Measurements from ENCODE around the gene CCDC127. TPM values are rescaled to one million over a fixed set of nuclear protein-coding genes. Genes with fewer than 3 reads are reported as not detected.

The CCDC127 gene
- total RNA-seq, 1 experiment from 2014 or later = 24.1 TPM

GRCh38 chr5:179401-179800, 38.6 kb downstream of the CCDC127 start:
- H3K4me3 ChIP-seq = no peak overlapping the region
- no peak overlapping the region for H3K4me2 ChIP-seq
- H3K9me3 ChIP-seq (ENCODE audit: insufficient read depth, low read depth) = no peaks in the 10 kb centered on the region
- no peak overlapping the region for H2AFZ ChIP-seq
- ChIA-PET CTCF (no interaction called here), POLR2A (ENCODE audit: unreplicated experiment) (no interaction called here)
- BruUV-seq (replicated peaks) = no TSS peak
- no peaks in the 10 kb centered on the region for H3K4me1 ChIP-seq (replicated peaks; ENCODE audit: insufficient read depth)
- no peaks in the 10 kb centered on the region for H3F3A ChIP-seq (ENCODE audit: insufficient read depth, low read depth)
- H3K9me2 ChIP-seq (ENCODE audit: insufficient read depth) = no peaks in the 10 kb centered on the region
- no peak for DNase-seq
- H3K27me3 ChIP-seq (ENCODE audit: insufficient read depth, low read depth) = peaks cover 97% of the 10 kb centered on the region
- 0 out of 2 replicates have a peak, but pooled peaks cover 8% of the 10 kb centered on the region for H4K20me1 ChIP-seq (ENCODE audit: insufficient read depth)
- TF ChIP-seq CTCF (conservative IDR thresholded peaks at IDR 0.05) = no peak
- no peak for TF ChIP-seq EZH2 (IDR thresholded peaks at IDR 0.05; ENCODE audit: low read depth)
- intact Hi-C loops (cut with micrococcal nuclease; ENCODE audit: unreplicated experiment) = no loop called here
- no peaks in the 10 kb centered on the region for H3K79me2 ChIP-seq (ENCODE audit: low read depth)
- no peaks in the 10 kb centered on the region for H3K36me3 ChIP-seq (ENCODE audit: low read depth)
- no peak overlapping the region for H3K27ac ChIP-seq

DNA sequence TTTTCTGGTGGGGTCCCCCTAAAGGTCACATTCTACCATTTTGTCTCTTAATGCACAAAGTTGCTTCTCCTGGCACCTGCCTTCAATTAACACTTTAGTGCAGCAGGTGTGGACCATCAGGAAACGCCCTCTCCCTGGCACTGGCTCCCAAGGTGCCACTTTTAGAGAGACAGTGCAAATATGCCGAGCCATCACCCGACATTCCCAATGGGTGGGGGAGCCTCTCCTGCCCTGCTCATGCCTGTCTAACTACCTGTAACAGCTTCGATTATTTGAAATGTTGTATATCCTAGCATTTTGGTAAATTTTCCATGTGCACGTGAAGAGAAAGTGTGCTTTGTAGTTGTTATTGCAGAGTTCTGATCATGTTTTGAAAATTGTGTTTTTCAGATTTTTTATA, 39.8 kb downstream of the CCDC127 start:
- H3K79me2 ChIP-seq (ENCODE audit: low read depth) = no peaks in the 10 kb centered on the region
- H3F3A ChIP-seq (ENCODE audit: insufficient read depth, low read depth) = no peaks in the 10 kb centered on the region
- no peaks in the 10 kb centered on the region for H3K4me1 ChIP-seq (replicated peaks; ENCODE audit: insufficient read depth)
- no peak overlapping the region for H2AFZ ChIP-seq
- POLR2A ChIA-PET (ENCODE audit: unreplicated experiment) = no interaction called here
- H4K20me1 ChIP-seq (ENCODE audit: insufficient read depth) = 0 out of 2 replicates have a peak, but pooled peaks cover 8% of the 10 kb centered on the region
- TF ChIP-seq EZH2 (IDR thresholded peaks at IDR 0.05; ENCODE audit: low read depth) (no peak), CTCF (conservative IDR thresholded peaks at IDR 0.05) (no peak)
- intact Hi-C loops (cut with micrococcal nuclease; ENCODE audit: unreplicated experiment) = no loop called here
- H3K36me3 ChIP-seq (ENCODE audit: low read depth) = no peaks in the 10 kb centered on the region
- peaks cover 94% of the 10 kb centered on the region for H3K27me3 ChIP-seq (ENCODE audit: insufficient read depth, low read depth)
- H3K9me3 ChIP-seq (ENCODE audit: insufficient read depth, low read depth) = no peaks in the 10 kb centered on the region
- CTCF ChIA-PET = no interaction called here
- H3K27ac ChIP-seq = no peak overlapping the region
- DNase-seq = no peak
- H3K4me2 ChIP-seq = no peak overlapping the region
- H3K9me2 ChIP-seq (ENCODE audit: insufficient read depth) = no peaks in the 10 kb centered on the region
- no TSS peak for BruUV-seq (replicated peaks)
- no peak overlapping the region for H3K4me3 ChIP-seq

DNA sequence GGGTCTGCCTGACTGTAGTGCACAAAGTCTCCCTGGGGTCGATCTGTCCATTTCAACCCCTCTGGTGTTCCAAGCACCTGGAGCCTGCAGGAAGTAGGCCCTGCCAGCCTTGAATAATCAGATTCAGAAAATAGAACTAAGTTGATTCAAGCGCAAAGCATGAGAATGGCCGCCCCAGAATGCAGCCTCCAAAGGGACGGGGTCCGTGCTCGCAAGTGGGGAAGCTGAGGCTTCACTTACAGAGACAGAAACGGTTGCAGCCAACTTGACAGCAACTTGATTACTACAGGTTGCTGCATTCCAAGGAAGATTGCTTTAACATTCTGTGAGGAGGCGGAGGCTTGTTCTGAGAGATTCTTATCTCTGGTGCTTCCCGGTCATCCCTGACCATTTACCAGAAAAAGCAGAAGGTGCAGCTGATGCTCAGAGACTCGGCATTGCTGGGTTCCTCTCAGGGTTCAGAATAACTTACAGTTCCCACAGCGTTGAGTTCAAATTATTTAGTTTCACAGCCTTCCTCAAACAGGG, 41.6 kb downstream of the CCDC127 start:
- Histone ChIP-seq H3K79me2 (ENCODE audit: low read depth) (no peaks in the 10 kb centered on the region), H3K4me1 (replicated peaks; ENCODE audit: insufficient read depth) (no peaks in the 10 kb centered on the region), H3K27ac (no peak overlapping the region), H3K9me2 (ENCODE audit: insufficient read depth) (no peaks in the 10 kb centered on the region), H3K4me3 (no peak overlapping the region), H4K20me1 (ENCODE audit: insufficient read depth) (0 out of 2 replicates have a peak, but pooled peaks cover 8% of the 10 kb centered on the region), H3K27me3 (ENCODE audit: insufficient read depth, low read depth) (peaks cover 94% of the 10 kb centered on the region), H3K4me2 (no peak overlapping the region), H3F3A (ENCODE audit: insufficient read depth, low read depth) (no peaks in the 10 kb centered on the region), H3K36me3 (ENCODE audit: low read depth) (no peaks in the 10 kb centered on the region), H3K9me3 (ENCODE audit: insufficient read depth, low read depth) (no peaks in the 10 kb centered on the region), H2AFZ (no peak overlapping the region)
- no peak for TF ChIP-seq EZH2 (IDR thresholded peaks at IDR 0.05; ENCODE audit: low read depth)
- no peak for TF ChIP-seq CTCF (conservative IDR thresholded peaks at IDR 0.05)
- no TSS peak for BruUV-seq (replicated peaks)
- ChIA-PET POLR2A (ENCODE audit: unreplicated experiment) (no interaction called here), CTCF (no interaction called here)
- intact Hi-C loops (cut with micrococcal nuclease; ENCODE audit: unreplicated experiment) = no loop called here
- DNase-seq = no peak

All from PC-9 (cell line).